IPS-18c (cell line): ENCODE results near the gene PARP8.

ENCODE experiments used
- H3K4me3 ChIP-seq: 2 replicates; pipeline ENCODE4 v1.7.0; 2013; ENCODE audit warnings: low read depth, mild to moderate bottlenecking, low read length, moderate library complexity; ENCODE audit not compliant: insufficient read depth
- H3K9me3 ChIP-seq: one replicate; pipeline ENCODE4 v1.6.1; 2013; ENCODE audit warnings: mild to moderate bottlenecking, low read length, moderate library complexity; ENCODE audit not compliant: control insufficient read depth, insufficient read depth

The PARP8 gene

DNA sequence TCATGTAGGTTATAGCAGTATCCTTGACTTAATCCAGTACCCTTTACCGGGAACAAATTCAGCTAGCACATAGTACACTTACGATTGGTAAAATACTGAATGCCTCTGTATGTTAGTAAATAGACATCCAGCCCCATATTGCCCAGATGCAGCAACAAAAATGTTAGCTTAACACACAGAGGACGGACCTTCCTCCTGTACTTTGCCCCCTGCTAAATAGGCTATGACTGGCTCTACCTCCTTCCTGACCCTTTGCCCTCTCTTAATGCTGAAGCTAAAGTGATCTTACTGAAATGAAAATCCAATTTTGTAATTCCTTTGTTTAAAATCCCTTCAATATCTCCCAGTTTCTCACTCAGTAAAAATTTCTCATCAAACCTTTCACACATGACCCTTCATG lies 183.1 kb downstream of the PARP8 start:
- Histone ChIP-seq H3K9me3 (no peaks in the 10 kb centered on the region), H3K4me3 (no peak overlapping the region)

DNA sequence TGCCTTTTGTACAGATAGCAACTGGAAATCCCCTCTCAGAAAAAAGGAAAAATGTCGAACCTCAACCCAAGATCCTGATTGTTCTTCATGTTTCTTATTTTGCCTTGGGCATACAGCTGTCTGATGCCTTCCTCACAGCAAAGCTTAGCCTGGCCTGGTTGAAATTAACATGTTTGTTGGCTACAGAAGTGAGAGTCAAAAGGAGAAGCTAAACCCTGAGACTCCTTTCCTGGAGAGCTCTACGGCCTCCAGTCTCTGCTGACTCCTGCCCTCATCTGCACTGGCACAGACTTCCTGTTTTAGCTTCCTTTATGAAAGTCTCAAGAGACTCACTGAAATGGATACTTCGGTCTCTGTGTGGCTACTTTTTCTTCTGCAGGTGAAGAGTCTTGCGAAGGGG lies 186.7 kb downstream of the PARP8 start:
- H3K4me3 ChIP-seq, result no peak overlapping the region
- no peaks in the 10 kb centered on the region for H3K9me3 ChIP-seq

GRCh38 chr5:50854082-50854481 lies 187.6 kb downstream of the PARP8 start:
- no peaks in the 10 kb centered on the region for H3K9me3 ChIP-seq
- no peak overlapping the region for H3K4me3 ChIP-seq

- H3K9me3 ChIP-seq, result no peaks in the 10 kb centered on the region
- H3K4me3 ChIP-seq, result no peak overlapping the region
Observed at GRCh38 chr5:50855001-50855400, 188.6 kb downstream of the PARP8 start.

DNA sequence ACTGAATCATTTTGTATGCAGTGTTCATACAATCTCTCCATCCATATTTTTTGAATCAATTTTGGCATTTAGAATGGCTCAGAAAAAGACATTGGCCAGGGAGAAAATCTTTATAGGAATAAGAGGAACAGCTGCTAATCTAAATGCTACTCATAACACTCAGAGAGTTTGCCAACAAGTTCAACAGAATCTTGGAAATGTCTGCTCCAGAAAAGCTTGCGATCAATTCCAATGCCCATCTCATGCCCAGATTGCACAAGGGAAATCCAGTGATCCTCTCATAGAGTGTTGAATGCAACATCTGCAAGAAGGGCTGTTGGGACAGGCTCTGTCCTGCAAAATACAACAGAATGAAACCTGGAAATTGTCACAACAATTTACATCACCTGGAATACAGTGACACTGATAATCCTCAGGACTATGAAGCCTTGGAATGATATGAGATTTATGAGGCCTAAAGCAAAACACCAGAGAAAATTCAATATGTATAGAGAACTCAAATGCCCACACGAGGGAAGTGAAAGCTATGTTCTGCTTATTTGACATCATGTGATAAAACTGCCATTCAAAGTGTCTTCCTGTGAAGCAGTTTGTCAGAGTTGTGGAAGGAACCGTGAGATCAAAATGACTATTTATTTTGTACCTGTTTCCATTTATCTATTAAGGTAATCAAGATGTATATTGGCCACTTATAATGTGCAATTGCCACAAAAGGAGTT lies 190.1 kb downstream of the PARP8 start:
- no peaks in the 10 kb centered on the region for H3K9me3 ChIP-seq
- no peak overlapping the region for H3K4me3 ChIP-seq

GRCh38 chr5:50863534-50864170 lies 197.2 kb downstream of the PARP8 start:
- Histone ChIP-seq H3K4me3 (no peak overlapping the region), H3K9me3 (no peaks in the 10 kb centered on the region)

- Histone ChIP-seq H3K9me3 (no peaks in the 10 kb centered on the region), H3K4me3 (no peak overlapping the region)
Observed at GRCh38 chr5:50864466-50864865, 198.0 kb downstream of the PARP8 start.

GRCh38 chr5:50866415-50866814 lies 200.0 kb downstream of the PARP8 start:
- Histone ChIP-seq H3K4me3 (no peak overlapping the region), H3K9me3 (no peaks in the 10 kb centered on the region)

GRCh38 chr5:50867140-50867539 lies 200.7 kb downstream of the PARP8 start:
- no peaks in the 10 kb centered on the region for H3K9me3 ChIP-seq
- no peak overlapping the region for H3K4me3 ChIP-seq

DNA sequence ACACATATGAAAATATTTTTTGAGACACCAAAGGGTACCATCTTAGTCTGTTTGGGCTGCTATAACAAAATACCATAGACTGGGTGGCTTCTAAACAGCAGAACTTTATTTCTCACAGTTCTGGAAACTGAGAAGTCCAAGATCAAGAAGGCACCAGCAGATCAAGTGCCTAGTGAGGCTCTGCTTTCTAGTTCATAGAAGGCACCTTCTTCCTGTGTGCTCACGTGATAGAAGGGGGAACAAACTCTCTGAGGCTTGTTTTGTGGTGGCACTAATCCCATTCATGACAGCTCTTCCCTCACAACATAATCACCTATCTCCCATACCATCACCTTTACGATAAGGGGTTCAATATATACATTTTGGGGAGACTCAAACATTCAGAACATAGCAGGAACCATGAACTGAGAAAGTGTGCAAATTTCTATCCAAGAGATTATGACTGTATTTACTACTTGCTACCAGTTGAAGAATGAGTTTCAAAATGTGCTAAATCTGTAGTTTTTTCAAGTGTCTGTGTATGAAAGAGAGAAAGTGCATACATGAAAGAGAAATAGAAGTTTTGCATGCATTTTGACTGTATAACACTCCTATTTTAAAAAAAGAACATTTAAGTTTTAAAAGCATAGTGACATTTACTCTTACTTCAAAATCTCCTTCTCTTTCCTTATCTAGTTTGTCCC lies 207.3 kb downstream of the PARP8 start:
- Histone ChIP-seq H3K9me3 (no peaks in the 10 kb centered on the region), H3K4me3 (no peak overlapping the region)

DNA sequence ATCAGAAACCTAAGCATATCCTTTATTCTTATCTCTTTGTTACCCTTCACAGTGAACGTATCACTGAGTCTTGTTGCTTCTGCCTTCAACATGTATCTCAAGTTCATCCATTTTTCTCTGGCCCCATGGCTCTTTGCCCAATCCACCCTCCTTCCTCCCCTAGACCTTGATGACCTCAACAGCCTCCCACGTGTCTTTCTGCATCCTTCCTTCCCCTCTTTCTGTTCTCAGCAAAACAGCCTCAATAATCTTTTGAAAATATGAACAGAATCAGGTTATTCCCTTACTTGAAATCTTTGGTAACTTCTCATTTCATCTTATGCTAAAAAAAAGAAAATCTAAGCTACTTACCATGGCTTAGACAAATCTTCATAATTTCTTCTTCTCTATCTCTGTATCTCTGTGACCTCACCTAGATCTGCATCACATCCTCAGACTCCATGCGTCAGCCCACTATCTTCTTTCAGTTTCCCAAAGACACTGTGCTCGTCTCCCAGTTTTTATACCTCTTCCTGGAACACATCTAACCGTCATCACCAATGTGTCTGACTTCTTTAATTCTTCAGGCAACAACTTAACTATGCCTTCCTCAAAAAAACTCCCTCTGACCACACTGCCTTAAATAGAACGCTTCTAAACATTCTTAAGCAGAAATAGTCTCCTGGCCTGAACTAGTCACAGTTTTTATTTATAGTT lies 208.0 kb downstream of the PARP8 start:
- Histone ChIP-seq H3K4me3 (no peak overlapping the region), H3K9me3 (no peaks in the 10 kb centered on the region)

- H3K4me3 ChIP-seq, result no peak overlapping the region
- H3K9me3 ChIP-seq, result no peaks in the 10 kb centered on the region
Observed at GRCh38 chr5:50875002-50875344, 208.5 kb downstream of the PARP8 start.

DNA sequence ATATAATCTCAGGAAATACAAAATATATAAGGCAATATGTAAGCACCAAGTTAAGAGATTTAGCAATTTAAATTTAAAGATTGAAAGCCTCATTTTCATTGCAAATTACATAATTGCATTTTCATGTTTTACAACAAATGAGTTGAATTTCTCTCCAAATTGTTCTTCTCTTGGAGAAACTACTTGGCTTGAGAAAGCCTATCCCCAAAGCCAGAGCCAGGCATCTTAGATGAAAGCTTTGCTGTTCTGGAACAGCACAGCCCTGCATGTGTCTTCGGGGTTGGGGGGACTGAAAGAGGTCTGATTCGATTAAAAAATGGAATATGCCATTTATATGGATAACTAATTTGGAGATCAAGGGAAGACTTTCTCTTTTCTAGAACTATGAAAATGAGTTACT lies 212.0 kb downstream of the PARP8 start:
- H3K9me3 ChIP-seq, result no peaks in the 10 kb centered on the region
- no peak overlapping the region for H3K4me3 ChIP-seq

DNA sequence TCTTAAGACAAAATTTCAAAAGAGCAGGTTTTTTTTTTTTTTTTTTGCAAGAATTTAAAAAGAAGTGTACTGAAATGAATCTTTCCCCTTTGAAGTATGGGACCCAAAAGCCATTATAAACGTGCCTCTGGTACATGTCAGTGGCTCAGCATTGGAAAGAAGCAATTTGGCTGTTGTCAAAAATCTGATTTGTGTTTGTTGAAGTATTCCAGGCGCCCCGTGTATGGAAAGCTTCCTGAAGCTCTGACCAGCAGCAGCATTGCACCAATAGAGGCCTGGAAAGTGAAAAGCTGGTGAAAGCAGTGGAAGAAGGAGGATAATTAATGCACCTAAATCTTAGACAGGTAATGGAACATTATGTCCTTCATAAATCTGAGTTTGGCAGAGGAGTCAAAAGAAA lies 215.0 kb downstream of the PARP8 start:
- Histone ChIP-seq H3K4me3 (no peak overlapping the region), H3K9me3 (no peaks in the 10 kb centered on the region)

- H3K4me3 ChIP-seq, result no peak overlapping the region
- H3K9me3 ChIP-seq, result no peaks in the 10 kb centered on the region
Observed at GRCh38 chr5:50886657-50887345, 220.4 kb downstream of the PARP8 start.

DNA sequence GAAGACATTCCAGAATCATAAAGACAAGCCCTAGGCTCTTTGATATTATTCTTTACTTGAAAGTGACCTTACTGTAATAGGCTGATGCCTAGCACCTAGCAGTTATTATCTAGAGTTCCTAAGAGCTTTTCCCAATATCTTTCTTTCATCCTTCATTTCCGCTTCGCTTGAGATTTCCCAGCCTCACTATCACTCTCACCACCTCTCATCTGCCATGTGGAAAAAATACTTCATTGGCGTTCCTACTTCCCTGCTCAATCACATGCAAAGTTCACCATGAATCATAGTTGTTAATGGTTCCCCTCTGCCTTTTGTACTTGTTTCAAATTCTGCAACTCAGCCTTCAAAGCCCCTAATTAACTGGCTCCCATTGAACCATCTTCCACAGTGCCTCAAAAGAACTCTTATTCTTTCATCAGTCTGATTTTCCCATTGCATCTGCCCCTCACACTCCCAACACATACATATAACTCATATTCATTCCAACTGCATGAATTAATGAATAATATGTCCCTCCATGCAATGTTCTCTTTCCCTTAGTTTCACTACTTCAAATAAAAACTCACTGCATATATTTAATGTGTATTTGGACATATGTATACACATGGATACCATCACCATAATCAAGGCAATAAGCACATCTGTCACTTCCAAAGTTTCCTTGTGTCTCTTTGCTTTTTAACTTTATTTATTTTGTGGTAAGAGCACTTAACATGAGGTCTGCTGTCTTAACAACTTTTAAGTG lies 221.6 kb downstream of the PARP8 start:
- no peak overlapping the region for H3K4me3 ChIP-seq
- H3K9me3 ChIP-seq, result no peaks in the 10 kb centered on the region

- H3K9me3 ChIP-seq, result no peaks in the 10 kb centered on the region
- no peak overlapping the region for H3K4me3 ChIP-seq
Observed at GRCh38 chr5:50888751-50889150, 222.3 kb downstream of the PARP8 start.
